HG02588 (cell line): ENCODE measurements around the gene TIMM22.

Experiments
- ATAC-seq: cut with Tn5 transposase; IDR thresholded peaks from one replicate; pipeline ENCODE4 v1.9.1; 2021; ENCODE audit warnings: mild to moderate bottlenecking, moderate library complexity; ENCODE audit not compliant: unreplicated experiment

Gene TIMM22

GRCh38 chr17:1018547-1018946, 21.6 kb downstream of the TIMM22 start:
- ATAC-seq, result no peak

GRCh38 chr17:1019451-1019850, 22.5 kb downstream of the TIMM22 start:
- ATAC-seq, result no peak

DNA sequence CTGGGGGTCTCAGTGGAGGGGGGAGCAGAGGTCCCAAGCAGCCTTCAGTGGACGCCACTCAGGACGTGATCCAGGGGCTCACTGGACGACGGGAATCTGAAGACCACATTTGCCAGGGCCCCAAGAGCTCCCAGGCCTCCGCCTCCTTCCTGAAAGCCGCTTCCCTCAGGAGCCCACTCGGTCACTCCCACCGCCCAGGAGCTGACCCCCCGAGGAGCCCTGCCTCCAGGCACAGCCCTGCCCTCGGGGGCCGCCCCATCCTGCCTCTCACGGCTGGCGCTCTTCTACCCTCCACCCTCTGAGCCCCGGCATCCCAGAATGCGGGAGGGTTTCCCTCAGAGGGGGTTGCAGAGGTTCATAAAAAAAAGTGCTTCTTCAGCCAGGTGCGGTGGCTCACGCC, 24.2 kb downstream of the TIMM22 start:
- no peak for ATAC-seq

- no peak for ATAC-seq
Observed at GRCh38 chr17:1022278-1023024, 25.5 kb downstream of the TIMM22 start.

DNA sequence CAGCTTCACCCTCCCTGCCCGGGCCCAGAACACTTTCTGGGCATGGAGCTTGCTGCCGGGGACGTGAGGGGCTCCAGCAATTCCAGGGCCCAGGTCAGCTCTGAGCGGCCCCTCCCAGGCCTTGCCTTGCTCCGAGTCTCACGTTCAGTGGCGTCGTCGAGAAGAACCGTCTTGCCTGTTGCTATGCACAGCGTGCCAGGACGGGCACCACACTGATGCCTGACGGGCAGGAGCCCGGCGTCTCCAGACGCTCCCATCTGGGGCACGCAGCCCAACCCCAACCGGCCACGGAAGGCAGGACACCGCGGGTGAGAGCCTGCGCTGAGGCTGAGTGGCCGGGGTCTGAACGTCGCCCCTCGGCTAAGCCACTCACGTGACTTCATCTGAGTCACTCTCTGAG, 27.1 kb downstream of the TIMM22 start:
- ATAC-seq, result no peak

DNA sequence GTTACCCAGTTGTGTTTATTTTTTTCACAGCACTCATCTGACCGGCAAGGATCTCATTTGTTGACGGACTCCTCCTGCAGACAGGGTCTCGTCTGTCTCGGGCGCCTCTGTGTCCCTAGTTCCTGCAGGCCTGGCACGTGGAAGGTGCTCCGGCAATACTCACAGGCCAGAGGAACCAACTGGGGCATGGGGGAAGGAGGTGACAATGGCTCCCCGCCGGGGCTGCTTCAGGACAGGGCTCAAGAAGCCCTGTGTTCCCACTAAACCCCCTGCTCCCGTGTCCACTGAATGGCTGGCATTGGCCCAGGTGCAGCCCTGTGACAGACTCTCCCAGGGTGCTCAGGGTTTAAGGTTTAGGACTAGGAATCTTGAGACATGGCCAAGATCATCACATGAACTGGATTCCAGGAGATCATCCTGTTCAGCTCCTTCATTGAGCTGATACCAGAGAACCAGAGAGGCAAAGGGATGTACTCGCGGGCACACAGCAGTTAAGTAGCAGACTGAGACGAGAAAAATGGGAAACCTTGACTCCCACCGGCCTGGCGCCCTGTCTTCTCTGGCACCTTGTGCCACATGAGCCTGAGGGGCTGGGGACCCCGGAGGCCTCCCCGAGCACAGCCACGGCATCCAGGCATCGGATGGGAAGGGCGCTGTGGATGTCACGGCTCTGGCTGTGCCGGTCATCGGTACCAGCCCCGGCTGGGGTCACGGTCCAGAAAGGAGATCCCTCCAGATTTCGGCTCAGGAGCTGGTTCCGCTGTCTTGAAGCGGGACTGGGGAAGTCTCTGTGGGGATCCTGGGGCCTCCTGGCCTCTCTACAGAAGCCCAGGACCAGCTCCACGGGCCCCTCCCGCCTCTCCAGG, 29.0 kb downstream of the TIMM22 start:
- ATAC-seq, result no peak

DNA sequence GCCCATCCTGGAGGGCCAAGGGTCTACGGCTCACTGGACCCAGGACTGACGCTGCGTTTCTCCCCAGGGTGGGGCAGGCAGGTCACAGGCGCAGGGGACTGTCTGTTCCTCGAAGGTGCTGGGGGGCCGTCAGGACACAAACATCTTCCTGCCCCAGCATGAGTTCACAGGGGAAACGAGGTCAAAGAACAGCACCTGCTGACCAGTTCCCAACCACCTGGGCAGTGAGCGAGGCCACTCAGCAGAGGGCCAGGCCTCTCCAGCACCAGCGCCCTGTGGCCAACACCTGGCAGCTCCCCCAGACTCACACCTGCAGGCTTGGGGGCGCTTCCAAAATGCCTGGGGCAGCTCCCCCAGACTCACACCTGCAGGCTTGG, 29.7 kb downstream of the TIMM22 start:
- ATAC-seq, result no peak

GRCh38 chr17:1027044-1027443, 30.1 kb downstream of the TIMM22 start:
- ATAC-seq, result no peak

DNA sequence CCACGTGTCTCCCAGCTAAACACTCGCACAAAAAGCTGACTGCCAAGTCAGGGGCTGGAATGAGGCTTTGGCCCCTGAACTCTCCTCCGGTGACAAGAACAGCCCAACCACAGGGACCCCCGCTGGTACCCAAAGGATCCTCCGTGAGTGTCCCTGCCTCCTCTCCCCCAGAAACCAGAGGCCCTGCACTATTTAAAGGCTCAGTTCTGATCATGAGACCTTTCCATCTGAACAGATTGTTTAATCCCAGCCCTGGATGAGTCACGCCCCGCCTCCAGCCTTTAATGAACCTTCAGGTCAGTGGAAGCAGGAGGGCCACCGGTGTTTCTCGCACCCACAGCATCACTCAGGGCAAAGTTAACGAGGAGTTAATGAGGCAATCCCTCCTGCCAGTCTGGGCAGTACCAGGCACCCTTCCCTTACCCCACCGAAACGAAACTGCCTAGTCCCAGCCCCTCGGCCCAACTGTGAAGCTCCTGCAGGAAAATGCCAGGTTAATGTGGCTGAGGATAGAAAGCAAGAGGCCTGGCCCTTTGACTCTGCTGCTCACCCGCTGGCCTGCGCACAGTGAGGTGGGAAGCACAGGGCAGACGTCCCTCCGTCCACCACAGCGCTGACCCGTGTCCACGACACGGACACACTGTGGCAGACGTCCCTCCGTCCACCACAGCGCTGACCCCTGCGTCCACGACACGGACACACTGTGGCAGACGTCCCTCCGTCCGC, 32.4 kb downstream of the TIMM22 start:
- ATAC-seq, result no peak

DNA sequence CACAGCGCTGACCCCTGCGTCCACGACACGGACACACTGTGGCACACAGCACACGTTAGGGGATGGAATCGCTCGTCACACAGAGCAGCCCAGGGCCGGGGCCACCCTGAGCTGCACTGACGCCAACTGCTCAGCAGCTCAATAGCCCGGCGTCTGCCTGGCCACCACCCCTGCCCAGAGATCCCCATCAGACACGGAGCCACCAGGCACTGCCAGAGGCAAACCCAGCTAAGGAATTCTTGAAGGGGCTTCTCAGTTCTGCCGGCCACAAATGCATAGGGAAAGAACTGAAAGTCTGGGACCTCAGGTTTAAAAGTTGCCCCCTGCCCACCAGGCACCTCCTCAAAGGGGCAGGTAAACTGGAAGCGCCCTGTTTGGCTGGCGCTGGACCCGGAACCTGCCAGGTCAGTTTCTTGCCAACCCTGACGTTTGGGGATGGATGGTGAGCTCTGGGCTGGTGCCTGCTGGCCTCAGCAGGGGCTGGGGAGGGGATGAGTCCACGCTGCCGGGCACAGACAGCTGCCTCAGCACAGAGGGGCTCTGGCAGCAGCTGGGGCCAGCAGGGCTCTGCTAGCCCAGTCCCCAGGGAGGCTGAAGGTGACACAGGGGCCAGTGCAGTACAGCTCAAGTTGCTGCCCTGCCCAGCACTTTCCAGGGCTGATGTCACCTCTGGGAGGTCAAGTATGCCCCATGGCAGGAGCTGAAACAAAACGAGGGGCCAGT, 33.2 kb downstream of the TIMM22 start:
- no peak for ATAC-seq

DNA sequence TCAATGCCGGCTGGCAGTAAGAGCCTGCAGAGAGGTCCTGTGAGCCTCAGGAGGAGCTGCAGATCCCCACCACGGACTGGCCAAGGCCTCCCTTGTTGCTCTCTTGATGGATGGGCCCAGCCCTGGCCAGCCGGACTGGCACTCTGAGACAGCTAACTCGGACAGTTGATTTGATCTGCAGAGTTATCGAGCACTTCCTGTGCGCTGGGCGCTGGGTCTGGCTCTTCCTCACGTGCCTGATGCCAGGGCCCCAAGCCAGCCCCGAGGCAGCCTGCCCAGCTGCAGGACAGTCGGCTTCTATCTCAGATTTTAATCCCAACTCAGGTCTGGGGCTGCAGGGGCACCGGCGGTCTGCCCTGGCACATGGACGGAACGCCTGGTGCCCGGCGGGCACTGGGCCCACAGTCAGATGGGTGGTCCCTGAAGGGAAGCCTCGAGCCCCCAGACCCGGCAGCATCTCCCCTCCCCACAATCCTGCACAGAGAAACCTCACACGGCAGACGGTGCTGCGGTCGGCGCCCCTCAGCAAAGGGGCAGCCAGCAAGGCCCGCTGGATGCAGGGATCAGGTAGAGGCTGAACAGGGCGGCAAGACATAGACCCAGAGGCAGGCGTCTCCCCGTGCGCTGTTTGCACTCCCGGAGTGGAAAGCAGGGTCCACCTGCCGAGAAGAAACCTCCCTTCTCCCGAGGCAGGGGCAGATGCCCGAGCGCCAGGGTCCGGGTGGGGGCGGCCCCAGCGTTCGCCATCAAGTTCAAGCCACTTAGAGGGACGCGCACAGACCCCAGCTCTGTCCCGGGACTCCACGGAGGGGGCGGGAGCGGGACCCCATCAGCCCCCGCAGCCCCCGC, 34.0 kb downstream of the TIMM22 start:
- no peak for ATAC-seq

GRCh38 chr17:1031711-1032110, 34.8 kb downstream of the TIMM22 start:
- ATAC-seq, result no peak

DNA sequence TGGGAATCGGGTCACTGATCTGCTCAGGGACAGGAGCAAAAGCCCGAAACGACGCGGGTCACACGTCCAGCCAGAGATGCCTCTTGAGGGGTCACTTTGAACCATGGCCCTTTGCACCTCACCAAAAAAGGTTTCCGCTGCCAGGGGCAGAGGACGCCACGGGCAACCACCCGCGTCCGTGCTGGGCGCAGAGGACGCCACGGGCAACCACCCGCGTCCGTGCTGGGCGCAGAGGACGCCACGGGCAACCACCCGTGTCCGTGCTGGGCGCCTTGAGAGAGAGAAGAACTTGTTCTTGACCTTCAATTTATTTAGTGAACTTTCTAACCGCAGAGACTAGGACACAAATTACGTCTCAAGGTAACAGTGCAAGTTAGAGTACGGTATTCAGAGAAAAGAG, 35.5 kb downstream of the TIMM22 start:
- ATAC-seq, result no peak

GRCh38 chr17:1033503-1033902, 36.6 kb downstream of the TIMM22 start:
- no peak for ATAC-seq

GRCh38 chr17:1034652-1035210, 37.8 kb downstream of the TIMM22 start:
- ATAC-seq, result no peak

DNA sequence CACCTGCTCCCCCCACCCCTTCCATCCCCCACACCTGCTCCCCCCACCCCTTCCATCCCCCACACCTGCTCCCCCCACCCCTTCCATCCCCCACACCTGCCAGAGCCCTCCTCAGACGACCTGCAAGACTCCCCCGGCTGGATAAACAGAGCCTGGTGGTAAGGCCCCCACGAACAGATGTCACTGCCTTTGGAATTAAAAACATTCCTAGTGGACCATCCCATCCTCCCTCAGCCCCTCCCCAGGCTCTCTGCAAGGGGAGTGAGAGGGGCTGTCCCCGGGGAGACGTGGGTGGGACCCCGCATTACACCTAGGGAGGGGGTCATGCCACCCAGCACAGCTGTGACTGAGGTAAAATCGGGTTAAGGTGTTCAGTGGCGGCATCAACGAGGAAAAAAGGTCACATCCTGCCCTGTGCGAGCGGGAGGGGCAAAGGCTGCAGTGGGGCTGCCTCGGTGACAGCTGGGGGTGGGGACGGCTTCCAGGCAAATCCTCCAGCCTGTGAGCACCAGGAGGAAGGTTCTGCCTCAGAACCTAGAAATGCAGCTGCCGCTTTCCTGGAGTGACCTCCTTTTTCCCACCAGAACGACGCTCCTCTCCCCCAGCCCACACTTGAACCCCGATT, 38.7 kb downstream of the TIMM22 start:
- ATAC-seq, result no peak

- ATAC-seq, result no peak
Observed at GRCh38 chr17:1036171-1036844, 39.4 kb downstream of the TIMM22 start.

GRCh38 chr17:1036845-1037237, 39.9 kb downstream of the TIMM22 start:
- no peak for ATAC-seq
